BLaER1 (cell line): ENCODE measurements around the gene CSNK2A1.
A peak's percentile ranks its signal among the peaks of the same experiment; 100 is the strongest.
"Not testable (repeated sequence)": the region's sequence is repeated elsewhere in the genome, so short reads cannot be mapped to it uniquely, and the experiment has no call there.

Source experiments
- H3K27ac ChIP-seq: shearing (Covaris generic); formaldehyde crosslinking; 2 replicates; pipeline ENCODE4 v1.8.1; 2022
- H3K27me3 ChIP-seq: shearing (Covaris generic); formaldehyde crosslinking; 2 replicates; pipeline ENCODE4 v1.8.1; 2022
- H3K36me3 ChIP-seq: shearing (Covaris generic); formaldehyde crosslinking; 2 replicates; pipeline ENCODE4 v1.8.1; 2022
- H3K4me1 ChIP-seq: shearing (Covaris generic); formaldehyde crosslinking; 2 replicates; pipeline ENCODE4 v1.8.1; 2022
- H3K4me2 ChIP-seq: shearing (Covaris generic); formaldehyde crosslinking; 2 replicates; pipeline ENCODE4 v1.8.1; 2022
- H3K4me3 ChIP-seq: shearing (Covaris generic); formaldehyde crosslinking; 2 replicates; pipeline ENCODE4 v1.8.1; 2022
- H3K9ac ChIP-seq: shearing (Covaris generic); formaldehyde crosslinking; 2 replicates; pipeline ENCODE4 v1.8.1; 2022
- H3K9me3 ChIP-seq: shearing (Covaris generic); formaldehyde crosslinking; 2 replicates; pipeline ENCODE4 v1.8.1; 2022
- H4K20me1 ChIP-seq: shearing (Covaris generic); formaldehyde crosslinking; 2 replicates; pipeline ENCODE4 v1.8.1; 2022
- Cebpa-rat ChIP-seq: shearing (Covaris generic); IDR thresholded peaks from 2 replicates; pipeline ENCODE4 v1.8.1; 2022

CSNK2A1 gene

DNA sequence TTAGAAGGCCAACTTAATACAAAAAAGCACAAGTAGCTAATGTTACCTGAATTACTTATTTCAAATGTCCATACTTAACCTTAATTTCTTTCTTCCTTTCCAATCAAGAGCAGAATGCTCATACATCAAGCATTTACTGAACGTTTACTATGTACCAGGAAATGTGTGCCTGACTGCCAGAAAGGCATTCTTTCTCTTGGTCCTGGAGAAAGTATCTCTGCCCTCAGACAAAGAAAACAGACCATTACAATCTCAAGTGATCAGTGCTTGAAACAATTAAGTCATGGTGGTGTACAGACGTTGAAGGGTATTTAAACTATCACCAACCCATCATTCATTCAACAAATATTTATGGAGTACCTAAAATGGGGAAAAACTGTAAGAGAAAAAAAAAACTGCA is 26.4 kb downstream of the CSNK2A1 start:
- no peak overlapping the region for H3K27ac ChIP-seq
- H3K4me3 ChIP-seq: no peak overlapping the region
- TF ChIP-seq Cebpa-rat: no peak
- no peak overlapping the region for H3K9ac ChIP-seq
- no peak overlapping the region for H3K4me2 ChIP-seq
- peaks cover 94% of the 10 kb centered on the region for H4K20me1 ChIP-seq
- H3K36me3 ChIP-seq: peaks cover 78% of the 10 kb centered on the region
- H3K27me3 ChIP-seq: no peaks in the 10 kb centered on the region
- peaks cover 19% of the 10 kb centered on the region for H3K4me1 ChIP-seq
- peaks cover 27% of the 10 kb centered on the region for H3K9me3 ChIP-seq

DNA sequence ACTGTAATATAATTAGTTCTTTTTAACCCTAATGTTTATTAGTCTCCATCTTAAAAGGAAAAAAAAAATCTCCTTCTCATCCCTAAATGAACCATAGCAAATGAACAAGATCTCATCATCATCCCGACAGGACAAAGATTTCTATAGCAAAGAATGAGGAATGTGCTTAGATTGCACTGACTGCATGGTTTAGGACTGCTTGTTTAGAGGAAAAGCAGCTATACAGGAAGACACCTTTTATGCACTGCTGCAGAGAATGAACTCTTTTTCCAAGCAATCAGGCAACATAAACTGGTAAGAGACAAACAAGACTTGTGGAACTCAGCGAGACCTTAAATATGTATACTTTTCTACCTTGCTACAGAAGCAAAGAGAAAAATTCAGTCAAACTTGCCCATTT is 26.8 kb downstream of the CSNK2A1 start:
- no peak overlapping the region for H3K4me3 ChIP-seq
- no peak for TF ChIP-seq Cebpa-rat
- H3K36me3 ChIP-seq: peaks cover 75% of the 10 kb centered on the region
- no peak overlapping the region for H3K27ac ChIP-seq
- H4K20me1 ChIP-seq: peaks cover 94% of the 10 kb centered on the region
- H3K9me3 ChIP-seq: peaks cover 22% of the 10 kb centered on the region
- H3K4me1 ChIP-seq: peaks cover 23% of the 10 kb centered on the region
- H3K9ac ChIP-seq: no peak overlapping the region
- H3K4me2 ChIP-seq: no peak overlapping the region
- H3K27me3 ChIP-seq: no peaks in the 10 kb centered on the region

DNA sequence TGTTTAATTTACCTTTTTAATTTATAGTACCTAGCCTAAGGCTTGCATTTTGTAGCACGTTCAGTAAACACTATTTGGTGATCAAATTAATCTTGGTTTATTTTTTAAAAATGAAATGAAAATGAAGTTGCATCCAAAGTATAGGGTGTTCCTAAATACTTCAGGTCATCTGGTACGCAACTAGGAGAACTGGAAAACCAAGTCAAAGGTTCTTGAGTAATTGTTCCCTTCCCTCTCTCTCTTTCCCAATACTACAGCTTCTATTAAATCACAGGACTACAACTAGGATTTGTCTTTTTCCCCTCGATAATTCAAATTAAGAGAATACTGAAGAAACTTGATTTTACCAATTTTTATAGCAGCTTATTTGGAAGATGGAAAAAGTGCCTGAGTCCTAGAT is 27.9 kb downstream of the CSNK2A1 start:
- peaks cover 66% of the 10 kb centered on the region for H3K36me3 ChIP-seq

DNA sequence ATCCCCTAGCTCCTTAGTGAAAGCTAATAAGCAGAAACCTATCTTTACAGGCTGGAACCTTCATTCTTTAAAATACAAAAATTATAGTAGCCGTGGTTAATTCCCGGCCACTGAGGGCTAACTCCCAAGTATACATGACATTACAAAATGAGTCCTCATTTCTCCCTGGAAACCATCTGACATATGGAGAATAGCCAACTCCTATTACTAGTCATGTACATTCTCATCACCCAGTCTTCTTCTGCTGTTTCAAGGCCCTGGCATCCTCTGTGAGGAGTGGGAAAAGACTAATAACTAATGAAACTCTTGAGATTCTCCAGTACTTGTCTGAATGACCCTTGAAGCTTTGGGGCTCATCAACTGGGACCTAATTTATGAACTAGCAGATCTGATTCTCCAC is 30.2 kb downstream of the CSNK2A1 start:
- peaks cover 65% of the 10 kb centered on the region for H3K36me3 ChIP-seq
- no peak overlapping the region for H3K27ac ChIP-seq
- H3K9ac ChIP-seq: no peak overlapping the region
- H3K27me3 ChIP-seq: no peaks in the 10 kb centered on the region
- no peak overlapping the region for H3K4me3 ChIP-seq
- no peak for TF ChIP-seq Cebpa-rat
- no peaks in the 10 kb centered on the region for H3K9me3 ChIP-seq
- peaks cover 47% of the 10 kb centered on the region for H3K4me1 ChIP-seq
- no peak overlapping the region for H3K4me2 ChIP-seq
- peaks cover 100% of the 10 kb centered on the region for H4K20me1 ChIP-seq

More for the DNA sequence above, 27.9 kb downstream of the CSNK2A1 start:
- H3K27me3 ChIP-seq: no peaks in the 10 kb centered on the region
- TF ChIP-seq Cebpa-rat: no peak
- no peak overlapping the region for H3K4me2 ChIP-seq
- peaks cover 99% of the 10 kb centered on the region for H4K20me1 ChIP-seq
- H3K4me3 ChIP-seq: no peak overlapping the region
- H3K4me1 ChIP-seq: peaks cover 33% of the 10 kb centered on the region
- peaks cover 11% of the 10 kb centered on the region for H3K9me3 ChIP-seq
- H3K27ac ChIP-seq: no peak overlapping the region
- no peak overlapping the region for H3K9ac ChIP-seq

DNA sequence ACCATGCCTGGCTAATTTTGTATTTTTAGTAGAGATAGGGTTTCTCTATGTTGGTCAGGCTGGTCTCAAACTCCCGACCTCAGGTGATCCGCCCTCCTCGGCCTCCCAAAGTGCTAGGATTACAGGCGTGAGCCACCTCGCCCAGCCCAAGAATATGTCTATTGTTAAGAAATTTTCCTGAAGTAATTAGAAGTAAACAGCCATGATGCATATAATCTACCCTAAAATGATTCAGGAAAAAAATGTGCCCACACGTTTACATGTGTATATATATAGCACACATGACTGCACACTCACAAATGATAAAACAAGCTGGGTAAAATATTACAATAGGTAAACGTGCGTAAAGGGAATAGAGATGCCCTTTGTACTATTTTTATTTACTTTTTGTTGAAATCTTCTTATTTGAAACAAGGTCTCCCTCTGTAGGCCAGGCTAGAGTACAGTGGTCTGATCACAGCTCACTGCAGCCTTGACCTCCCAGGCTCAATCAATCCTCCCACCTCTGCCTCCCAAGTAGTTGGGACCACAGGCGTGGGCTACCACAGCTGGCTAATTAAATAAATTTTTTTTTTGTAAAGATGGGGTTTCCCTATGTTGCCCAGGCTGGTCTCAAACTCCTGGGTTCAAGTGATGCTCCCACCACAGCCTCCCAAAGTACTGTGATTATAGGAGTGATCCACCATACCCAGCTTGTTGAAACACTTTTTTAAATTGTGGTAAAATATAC is 33.1 kb downstream of the CSNK2A1 start:
- peaks cover 69% of the 10 kb centered on the region for H3K36me3 ChIP-seq

DNA sequence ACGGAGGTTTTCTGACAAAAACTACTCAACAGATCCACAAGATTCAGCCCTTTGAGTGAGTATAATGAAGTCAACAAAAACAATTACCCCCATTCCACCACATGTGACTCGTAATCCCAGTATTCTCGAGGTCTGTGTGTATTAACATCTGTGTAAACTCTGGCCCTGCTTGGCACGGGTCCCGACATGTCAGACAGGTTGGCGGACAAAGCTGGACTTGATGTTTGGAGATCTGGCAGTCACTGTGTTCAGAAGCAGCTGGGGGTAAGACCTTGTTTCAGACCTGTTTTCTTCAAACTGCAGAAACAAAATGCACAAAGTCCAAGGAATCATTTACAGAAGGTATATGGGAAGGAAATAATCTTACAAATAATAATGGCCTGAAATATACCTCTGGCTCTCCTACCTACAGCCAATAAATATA is 35.2 kb downstream of the CSNK2A1 start:
- H3K4me3 ChIP-seq, H3K27me3 ChIP-seq, H3K9ac ChIP-seq, H3K27ac ChIP-seq, H3K4me2 ChIP-seq, H3K9me3 ChIP-seq: not testable (repeated sequence)
- peaks cover 69% of the 10 kb centered on the region for H3K36me3 ChIP-seq
- H3K4me1 ChIP-seq: peaks cover 40% of the 10 kb centered on the region
- H4K20me1 ChIP-seq: peaks cover 96% of the 10 kb centered on the region

More for the DNA sequence above, 33.1 kb downstream of the CSNK2A1 start:
- H3K27me3 ChIP-seq, H3K9ac ChIP-seq, H3K27ac ChIP-seq, H3K9me3 ChIP-seq, H3K4me3 ChIP-seq: not testable (repeated sequence)
- Histone ChIP-seq H3K4me1 (peaks cover 47% of the 10 kb centered on the region), H3K4me2 (peak overlapping the region; percentile 21; the same call in 1 of the 2 replicates), H4K20me1 (peaks cover 100% of the 10 kb centered on the region)

DNA sequence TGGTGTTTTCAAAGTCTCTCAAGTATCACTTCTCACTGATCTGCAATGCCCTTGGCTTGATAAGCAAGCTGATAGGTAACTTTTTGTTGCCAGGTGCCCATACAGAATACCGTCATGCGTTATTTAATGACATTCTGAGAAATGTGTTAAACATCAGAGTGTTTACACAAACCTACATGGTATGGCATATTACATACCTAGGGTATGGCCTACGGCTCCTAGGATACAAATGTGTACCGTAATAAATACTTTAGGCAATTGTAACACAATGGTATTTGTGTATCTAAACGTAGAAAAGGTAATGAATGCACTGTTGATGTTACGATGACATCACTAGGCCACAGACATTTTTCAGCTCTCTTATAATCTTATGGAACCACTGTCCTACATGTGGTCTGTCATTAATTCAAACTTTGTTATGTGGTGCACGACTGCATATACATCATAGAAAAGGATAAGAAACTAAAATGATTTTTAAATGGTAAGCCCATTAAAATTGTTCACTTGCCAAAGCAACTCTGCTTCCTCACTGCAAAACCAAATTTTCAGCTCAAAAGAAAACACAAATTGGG is 35.7 kb downstream of the CSNK2A1 start:
- Histone ChIP-seq H3K9ac (no peak overlapping the region), H3K27me3 (no peaks in the 10 kb centered on the region), H3K9me3 (no peaks in the 10 kb centered on the region), H3K4me1 (peaks cover 35% of the 10 kb centered on the region), H3K27ac (no peak overlapping the region), H3K4me3 (no peak overlapping the region), H3K4me2 (no peak overlapping the region), H3K36me3 (peaks cover 73% of the 10 kb centered on the region), H4K20me1 (peaks cover 96% of the 10 kb centered on the region)
- TF ChIP-seq Cebpa-rat: no peak

DNA sequence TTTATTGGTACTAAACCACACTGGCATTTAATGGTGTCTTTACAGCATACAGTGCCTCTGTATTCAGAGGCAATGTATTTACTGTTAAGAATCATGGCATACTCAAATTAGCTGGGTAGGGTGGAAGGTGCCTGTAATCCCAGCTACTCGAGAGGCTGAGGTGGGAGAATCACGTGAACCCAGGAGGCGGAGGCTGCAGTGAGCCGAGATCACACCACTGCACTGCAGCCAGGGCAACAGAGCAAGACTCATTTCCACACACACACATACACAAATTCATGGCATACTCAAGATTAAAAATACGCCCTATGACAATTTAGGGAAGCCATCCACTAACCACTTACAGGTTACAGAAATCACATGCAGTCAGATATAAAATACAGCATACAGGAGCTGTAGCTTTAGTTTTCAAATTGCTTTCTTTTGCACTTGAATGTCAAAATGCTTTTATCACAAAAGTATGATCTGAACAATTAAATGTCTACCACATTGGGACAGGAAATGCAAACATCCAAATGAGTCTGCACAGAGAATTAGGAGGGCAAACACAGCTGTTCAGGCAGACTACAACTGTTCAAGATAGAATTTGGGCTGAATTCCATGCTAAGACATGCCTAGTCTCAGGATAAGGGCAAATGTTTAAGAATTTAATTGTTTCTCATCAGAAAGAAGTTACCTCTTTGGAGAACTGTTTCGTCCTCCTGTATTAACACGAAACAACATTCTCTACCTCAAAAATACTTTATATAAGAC is 36.4 kb downstream of the CSNK2A1 start:
- H3K4me2 ChIP-seq: no peak overlapping the region
- no peak overlapping the region for H3K9ac ChIP-seq
- H3K27ac ChIP-seq: no peak overlapping the region
- peaks cover 79% of the 10 kb centered on the region for H3K36me3 ChIP-seq
- no peaks in the 10 kb centered on the region for H3K27me3 ChIP-seq
- TF ChIP-seq Cebpa-rat: no peak
- H3K4me3 ChIP-seq: no peak overlapping the region
- H3K9me3 ChIP-seq: no peaks in the 10 kb centered on the region
- peaks cover 90% of the 10 kb centered on the region for H4K20me1 ChIP-seq
- peaks cover 28% of the 10 kb centered on the region for H3K4me1 ChIP-seq

DNA sequence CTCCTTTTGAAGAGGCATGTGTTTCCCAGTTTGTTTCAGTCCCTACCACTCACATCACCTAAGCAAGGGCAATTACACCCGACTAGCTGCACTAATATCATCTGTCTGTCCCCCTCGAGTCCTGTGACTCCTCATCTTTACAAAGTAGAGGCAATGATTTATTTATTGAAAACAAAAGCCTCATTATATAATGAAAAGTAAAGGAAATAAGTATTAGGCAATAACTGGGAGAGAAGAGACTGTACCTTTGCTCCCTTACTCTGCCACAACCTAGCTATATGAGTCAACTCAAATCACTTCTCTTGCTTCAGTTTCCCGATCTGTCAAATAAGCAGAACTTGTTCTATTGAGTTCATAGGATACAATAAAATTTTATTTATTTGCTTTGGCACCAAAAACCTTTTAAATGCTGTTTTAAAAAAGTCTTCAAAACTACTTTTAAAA is 38.9 kb downstream of the CSNK2A1 start:
- Histone ChIP-seq H3K9ac (no peak overlapping the region), H3K36me3 (peaks cover 99% of the 10 kb centered on the region), H3K4me3 (no peak overlapping the region), H3K9me3 (no peaks in the 10 kb centered on the region), H3K4me2 (no peak overlapping the region), H3K27ac (no peak overlapping the region), H3K27me3 (no peaks in the 10 kb centered on the region), H4K20me1 (peaks cover 73% of the 10 kb centered on the region), H3K4me1 (peaks cover 3% of the 10 kb centered on the region)
- TF ChIP-seq Cebpa-rat: no peak
